Measurements from ENCODE around the gene PPID.
"Not testable (repeated sequence)": the region's sequence is repeated elsewhere in the genome, so short reads cannot be mapped to it uniquely, and the experiment has no call there.

The PPID gene

DNA sequence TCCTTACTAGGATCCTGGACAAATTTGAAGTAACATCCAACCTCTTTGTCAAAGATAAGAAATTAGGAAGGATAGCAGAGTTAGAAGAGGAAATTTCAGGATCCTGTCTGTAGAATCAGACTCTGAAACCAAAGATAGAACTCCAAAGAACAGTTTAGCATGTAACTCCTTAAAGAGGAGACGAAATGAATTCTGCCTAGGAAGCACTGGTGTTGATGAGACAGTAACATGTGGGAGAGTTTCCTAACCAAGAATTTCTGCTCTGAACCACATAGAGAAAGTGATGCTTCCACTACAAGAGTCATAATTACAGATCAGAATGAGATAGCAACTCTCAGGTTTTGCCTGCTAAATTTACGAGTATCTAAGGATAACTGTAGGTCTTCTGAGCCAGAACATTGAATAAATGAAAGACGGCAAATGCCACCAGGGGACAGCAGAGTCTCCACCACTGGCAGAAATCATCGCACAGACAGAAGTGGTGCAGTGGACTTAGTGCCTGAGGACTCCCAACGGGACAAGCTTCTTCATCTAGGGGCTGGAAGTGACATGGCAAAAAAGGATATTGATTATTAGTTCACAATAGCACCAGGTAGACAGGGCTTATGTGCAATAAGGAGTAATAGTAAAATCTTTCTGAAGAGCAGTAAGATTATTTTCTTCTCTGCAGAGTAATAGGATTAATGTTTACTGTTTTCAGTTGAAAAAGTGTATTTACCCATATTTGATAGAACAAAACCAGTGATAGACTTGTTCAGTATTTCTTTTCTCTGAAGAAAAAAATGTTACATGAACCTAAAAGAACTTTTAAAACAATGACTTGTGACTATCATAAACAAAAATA lies 6.7 kb upstream of the PPID start:
- H3K36me3 ChIP-seq (ENCODE audit: control insufficient read depth, insufficient read depth, low read length): no peaks in the 10 kb centered on the region
- H3K27ac ChIP-seq (ENCODE audit: low read depth, low read length): no peak overlapping the region
- H3K9ac ChIP-seq (ENCODE audit: low read length): no peak overlapping the region
- H3K4me3 ChIP-seq (ENCODE audit: low read depth, low read length): no peak overlapping the region
- no peaks in the 10 kb centered on the region for H3K9me3 ChIP-seq (ENCODE audit: control insufficient read depth, insufficient read depth, low read depth, low read length)
- H3K27me3 ChIP-seq (ENCODE audit: control insufficient read depth, insufficient read depth, low read length): no peaks in the 10 kb centered on the region
- no peaks in the 10 kb centered on the region for H3K4me1 ChIP-seq (ENCODE audit: control insufficient read depth, insufficient read depth, low read length)

DNA sequence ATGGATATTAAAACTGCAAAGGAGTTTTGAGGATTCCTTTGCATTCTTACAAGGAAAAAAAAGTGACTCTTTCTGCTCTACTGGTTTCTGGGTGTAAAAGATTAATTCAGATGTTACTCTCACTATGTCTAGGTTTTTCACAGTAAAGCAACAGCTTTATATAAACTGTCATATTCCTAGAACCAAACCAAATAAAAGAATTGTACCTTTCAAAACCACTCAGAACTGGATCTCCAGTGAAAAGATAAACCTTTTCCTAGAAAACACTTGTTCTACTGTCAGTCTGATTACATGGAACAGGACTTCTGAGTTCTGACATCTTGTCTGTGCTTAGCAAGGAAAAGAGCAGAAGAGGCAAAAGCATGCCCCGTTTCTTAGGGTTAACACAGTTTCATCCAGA lies 5.0 kb upstream of the PPID start:
- Histone ChIP-seq H3K4me1 (ENCODE audit: control insufficient read depth, insufficient read depth, low read length) (no peaks in the 10 kb centered on the region), H3K36me3 (ENCODE audit: control insufficient read depth, insufficient read depth, low read length) (no peaks in the 10 kb centered on the region), H3K27ac (ENCODE audit: low read depth, low read length) (no peak overlapping the region), H3K27me3 (ENCODE audit: control insufficient read depth, insufficient read depth, low read length) (no peaks in the 10 kb centered on the region), H3K9me3 (ENCODE audit: control insufficient read depth, insufficient read depth, low read depth, low read length) (no peaks in the 10 kb centered on the region), H3K9ac (ENCODE audit: low read length) (no peak overlapping the region), H3K4me3 (ENCODE audit: low read depth, low read length) (no peak overlapping the region)

DNA sequence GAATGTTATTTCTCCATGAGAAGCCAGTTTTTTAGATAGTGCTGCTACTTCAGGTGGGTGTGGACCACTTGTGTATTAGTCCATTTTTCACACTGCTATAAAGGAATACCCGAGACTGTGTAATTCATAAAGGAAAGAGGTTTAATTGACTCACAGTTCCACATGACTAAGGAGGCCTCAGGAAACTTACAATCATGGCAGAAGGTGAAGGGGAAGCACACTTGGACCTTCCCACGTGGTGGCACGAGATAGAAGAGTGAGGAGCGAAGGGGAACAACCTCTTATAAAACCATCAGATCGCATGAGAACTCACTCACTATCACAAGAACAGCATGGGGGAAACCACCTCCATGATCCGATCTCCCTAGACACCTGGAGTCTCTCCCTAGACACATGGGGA lies 3.4 kb upstream of the PPID start:
- Histone ChIP-seq H3K9ac (ENCODE audit: low read length) (no peak overlapping the region), H3K36me3 (ENCODE audit: control insufficient read depth, insufficient read depth, low read length) (no peaks in the 10 kb centered on the region; the same call in 1 of the 2 replicates), H3K4me3 (ENCODE audit: low read depth, low read length) (no peak overlapping the region), H3K4me1 (ENCODE audit: control insufficient read depth, insufficient read depth, low read length) (no peaks in the 10 kb centered on the region), H3K27me3 (ENCODE audit: control insufficient read depth, insufficient read depth, low read length) (no peaks in the 10 kb centered on the region), H3K9me3 (ENCODE audit: control insufficient read depth, insufficient read depth, low read depth, low read length) (no peaks in the 10 kb centered on the region), H3K27ac (ENCODE audit: low read depth, low read length) (no peak overlapping the region)

DNA sequence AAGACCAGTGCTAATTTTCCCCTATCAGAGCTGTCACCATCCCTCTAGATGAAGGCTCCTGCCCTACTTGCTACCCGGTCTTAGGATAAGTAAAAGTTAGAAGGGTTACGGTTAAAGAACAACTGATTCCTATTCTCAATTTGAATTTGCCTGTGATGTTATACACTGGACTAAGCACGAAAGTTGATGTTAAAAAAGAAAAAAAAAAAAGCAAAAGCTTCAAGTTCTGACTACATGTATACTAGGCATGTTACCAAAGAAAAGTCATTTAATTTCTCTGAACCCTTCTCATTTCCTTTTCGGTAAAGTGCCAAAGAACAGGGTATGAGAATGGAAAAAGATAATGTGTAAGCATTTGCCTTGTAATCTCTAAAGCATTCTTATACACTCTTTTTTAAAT lies 1.4 kb upstream of the PPID start:
- Histone ChIP-seq H3K27me3 (ENCODE audit: control insufficient read depth, insufficient read depth, low read length) (no peaks in the 10 kb centered on the region), H3K4me3 (ENCODE audit: low read depth, low read length) (no peak overlapping the region), H3K27ac (ENCODE audit: low read depth, low read length) (no peak overlapping the region), H3K36me3 (ENCODE audit: control insufficient read depth, insufficient read depth, low read length) (peaks cover 16% of the 10 kb centered on the region), H3K9ac (ENCODE audit: low read length) (no peak overlapping the region), H3K9me3 (ENCODE audit: control insufficient read depth, insufficient read depth, low read depth, low read length) (no peaks in the 10 kb centered on the region), H3K4me1 (ENCODE audit: control insufficient read depth, insufficient read depth, low read length) (no peaks in the 10 kb centered on the region)

DNA sequence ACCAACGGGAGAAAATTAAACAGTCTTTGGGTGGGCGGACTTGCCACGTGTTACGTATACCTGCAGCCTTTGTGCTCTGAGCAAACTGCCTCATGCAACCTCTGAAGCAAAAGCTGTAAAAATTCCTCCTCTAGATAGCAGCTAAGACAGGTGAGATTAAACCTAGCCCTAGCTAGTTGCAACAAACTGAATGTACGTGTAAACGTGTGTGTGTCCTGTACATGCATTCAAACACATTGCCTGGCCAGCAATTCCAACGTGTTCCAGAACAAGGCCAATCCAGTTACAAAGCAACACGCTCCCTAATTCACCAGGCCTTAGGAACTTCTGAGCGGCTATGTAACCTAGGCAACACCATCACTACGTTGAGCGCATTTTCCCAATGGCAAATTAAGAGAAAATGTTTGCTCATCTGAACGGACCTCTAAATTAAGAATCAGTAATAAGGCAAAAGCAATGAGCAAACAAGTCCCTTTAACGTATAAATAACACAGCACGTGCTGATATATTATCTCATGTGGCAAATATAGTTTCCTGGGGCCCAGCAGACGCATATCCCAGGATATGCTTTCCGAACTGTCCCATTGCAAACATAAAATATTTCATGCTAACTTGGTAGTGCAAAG lies 792 bp downstream of the PPID start:
- Histone ChIP-seq H3K9me3 (ENCODE audit: control insufficient read depth, insufficient read depth, low read depth, low read length) (no peaks in the 10 kb centered on the region), H3K27ac (ENCODE audit: low read depth, low read length) (peak overlapping the region; percentile 61; the same call in 1 of the 2 replicates), H3K36me3 (ENCODE audit: control insufficient read depth, insufficient read depth, low read length) (peaks cover 39% of the 10 kb centered on the region), H3K9ac (ENCODE audit: low read length) (peak overlapping the region; percentile 87), H3K4me3 (ENCODE audit: low read depth, low read length) (peak overlapping the region; percentile 88), H3K27me3 (ENCODE audit: control insufficient read depth, insufficient read depth, low read length) (no peaks in the 10 kb centered on the region), H3K4me1 (ENCODE audit: control insufficient read depth, insufficient read depth, low read length) (no peaks in the 10 kb centered on the region)

DNA sequence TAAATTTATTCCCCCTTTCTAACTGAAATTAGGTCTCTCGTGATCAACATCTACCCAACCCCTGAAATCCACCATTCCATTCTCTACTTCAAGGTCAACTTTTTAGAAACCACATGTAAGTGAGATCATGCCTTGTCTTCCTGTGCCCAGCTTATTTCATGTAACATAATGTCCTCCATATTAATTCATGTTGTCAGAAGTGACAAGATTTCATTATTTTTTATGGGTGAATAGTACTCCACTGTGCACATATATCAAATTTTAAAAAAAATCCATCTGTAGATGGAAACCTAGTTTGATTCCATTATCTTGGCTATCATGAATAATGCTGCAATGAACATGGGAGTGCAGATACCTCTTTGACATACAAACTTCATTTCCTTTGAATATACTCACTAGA lies 1.5 kb downstream of the PPID start:
- H3K4me3 ChIP-seq (ENCODE audit: low read depth, low read length): peak overlapping the region; percentile 88; the same call in 1 of the 2 replicates
- no peak overlapping the region for H3K9ac ChIP-seq (ENCODE audit: low read length)
- no peaks in the 10 kb centered on the region for H3K9me3 ChIP-seq (ENCODE audit: control insufficient read depth, insufficient read depth, low read depth, low read length)
- peaks cover 46% of the 10 kb centered on the region for H3K36me3 ChIP-seq (ENCODE audit: control insufficient read depth, insufficient read depth, low read length)
- H3K27ac ChIP-seq (ENCODE audit: low read depth, low read length): no peak overlapping the region
- no peaks in the 10 kb centered on the region for H3K27me3 ChIP-seq (ENCODE audit: control insufficient read depth, insufficient read depth, low read length)
- H3K4me1 ChIP-seq (ENCODE audit: control insufficient read depth, insufficient read depth, low read length): no peaks in the 10 kb centered on the region

- Histone ChIP-seq H3K27me3 (ENCODE audit: control insufficient read depth, insufficient read depth, low read length) (no peaks in the 10 kb centered on the region), H3K27ac (ENCODE audit: low read depth, low read length) (no peak overlapping the region), H3K4me3 (ENCODE audit: low read depth, low read length) (no peak overlapping the region), H3K4me1 (ENCODE audit: control insufficient read depth, insufficient read depth, low read length) (no peaks in the 10 kb centered on the region), H3K9ac (ENCODE audit: low read length) (no peak overlapping the region), H3K9me3 (ENCODE audit: control insufficient read depth, insufficient read depth, low read depth, low read length) (no peaks in the 10 kb centered on the region), H3K36me3 (ENCODE audit: control insufficient read depth, insufficient read depth, low read length) (peaks cover 94% of the 10 kb centered on the region)
Measured at GRCh38 chr4:158715802-158716201, 7.4 kb downstream of the PPID start.

GRCh38 chr4:158714937-158715336 lies 8.3 kb downstream of the PPID start:
- Histone ChIP-seq H3K27me3 (ENCODE audit: control insufficient read depth, insufficient read depth, low read length) (no peaks in the 10 kb centered on the region), H3K4me1 (ENCODE audit: control insufficient read depth, insufficient read depth, low read length) (no peaks in the 10 kb centered on the region), H3K27ac (ENCODE audit: low read depth, low read length) (no peak overlapping the region), H3K9ac (ENCODE audit: low read length) (no peak overlapping the region), H3K9me3 (ENCODE audit: control insufficient read depth, insufficient read depth, low read depth, low read length) (no peaks in the 10 kb centered on the region), H3K36me3 (ENCODE audit: control insufficient read depth, insufficient read depth, low read length) (peaks cover 96% of the 10 kb centered on the region), H3K4me3 (ENCODE audit: low read depth, low read length) (no peak overlapping the region)

DNA sequence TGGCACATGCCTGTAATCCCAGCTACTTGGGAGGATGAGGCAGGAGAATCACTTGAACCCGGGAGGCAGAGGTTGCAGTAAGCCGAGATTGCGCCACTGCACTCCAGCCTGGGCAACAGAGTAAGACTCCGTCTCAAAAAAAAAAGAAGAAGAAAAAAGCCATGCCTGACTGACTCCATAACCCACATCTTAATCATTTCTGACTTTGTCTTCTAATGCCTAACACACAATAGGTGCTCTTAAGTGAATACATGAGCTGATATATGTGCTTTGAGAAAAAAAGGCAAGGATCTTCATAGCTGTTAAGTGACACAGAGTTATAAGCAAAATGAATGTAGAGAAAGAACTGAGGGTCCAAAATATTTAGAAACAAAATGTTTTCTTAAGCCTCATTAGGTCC lies 10.6 kb downstream of the PPID start:
- peaks cover 95% of the 10 kb centered on the region for H3K36me3 ChIP-seq (ENCODE audit: control insufficient read depth, insufficient read depth, low read length)
- not testable (repeated sequence) for H3K9me3 ChIP-seq (ENCODE audit: control insufficient read depth, insufficient read depth, low read depth, low read length); H3K4me1 ChIP-seq (ENCODE audit: control insufficient read depth, insufficient read depth, low read length); H3K4me3 ChIP-seq (ENCODE audit: low read depth, low read length); H3K27me3 ChIP-seq (ENCODE audit: control insufficient read depth, insufficient read depth, low read length); H3K9ac ChIP-seq (ENCODE audit: low read length); H3K27ac ChIP-seq (ENCODE audit: low read depth, low read length)

GRCh38 chr4:158710814-158711213 lies 12.4 kb downstream of the PPID start:
- no peak overlapping the region for H3K27ac ChIP-seq (ENCODE audit: low read depth, low read length)
- no peaks in the 10 kb centered on the region for H3K4me1 ChIP-seq (ENCODE audit: control insufficient read depth, insufficient read depth, low read length)
- H3K9ac ChIP-seq (ENCODE audit: low read length): no peak overlapping the region
- no peaks in the 10 kb centered on the region for H3K9me3 ChIP-seq (ENCODE audit: control insufficient read depth, insufficient read depth, low read depth, low read length)
- H3K36me3 ChIP-seq (ENCODE audit: control insufficient read depth, insufficient read depth, low read length): peaks cover 94% of the 10 kb centered on the region
- no peak overlapping the region for H3K4me3 ChIP-seq (ENCODE audit: low read depth, low read length)
- no peaks in the 10 kb centered on the region for H3K27me3 ChIP-seq (ENCODE audit: control insufficient read depth, insufficient read depth, low read length)

DNA sequence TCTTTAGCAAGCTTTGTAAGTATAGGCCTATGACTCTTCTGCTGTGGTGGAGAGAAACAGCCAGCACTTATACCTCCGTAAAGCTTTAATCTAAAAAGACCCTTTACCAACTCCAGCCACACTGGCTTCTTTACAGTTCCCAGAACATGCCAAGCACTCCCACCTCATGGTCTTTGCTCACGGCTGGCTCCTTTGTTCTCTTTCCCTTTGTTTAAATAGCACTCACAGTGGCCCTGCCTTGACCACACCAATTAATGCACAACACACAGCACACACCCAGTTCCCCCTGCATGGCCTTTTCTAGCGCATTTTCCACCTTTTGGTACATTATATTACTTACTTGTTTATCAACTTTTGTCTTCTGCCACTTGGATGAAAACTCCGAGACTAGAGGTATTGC lies 18.9 kb downstream of the PPID start:
- no peak overlapping the region for H3K9ac ChIP-seq (ENCODE audit: low read length)
- H3K36me3 ChIP-seq (ENCODE audit: control insufficient read depth, insufficient read depth, low read length): peaks cover 40% of the 10 kb centered on the region
- H3K27me3 ChIP-seq (ENCODE audit: control insufficient read depth, insufficient read depth, low read length): no peaks in the 10 kb centered on the region
- H3K4me3 ChIP-seq (ENCODE audit: low read depth, low read length): no peak overlapping the region
- H3K9me3 ChIP-seq (ENCODE audit: control insufficient read depth, insufficient read depth, low read depth, low read length): no peaks in the 10 kb centered on the region
- H3K27ac ChIP-seq (ENCODE audit: low read depth, low read length): no peak overlapping the region
- no peaks in the 10 kb centered on the region for H3K4me1 ChIP-seq (ENCODE audit: control insufficient read depth, insufficient read depth, low read length)
